Hematopoietic multipotent progenitor cell treated with erythropoietin and hydrocortisone succinate and interleukin-3 and kit ligand, for 15 days (in vitro differentiated cells): ENCODE data around the gene LRATD1.

Experiments used
- DNase-seq: peaks from one replicate; pipeline ENCODE4 v3.0.0-alpha.2; 2015; ENCODE audit warnings: low spot score

The LRATD1 gene

DNA sequence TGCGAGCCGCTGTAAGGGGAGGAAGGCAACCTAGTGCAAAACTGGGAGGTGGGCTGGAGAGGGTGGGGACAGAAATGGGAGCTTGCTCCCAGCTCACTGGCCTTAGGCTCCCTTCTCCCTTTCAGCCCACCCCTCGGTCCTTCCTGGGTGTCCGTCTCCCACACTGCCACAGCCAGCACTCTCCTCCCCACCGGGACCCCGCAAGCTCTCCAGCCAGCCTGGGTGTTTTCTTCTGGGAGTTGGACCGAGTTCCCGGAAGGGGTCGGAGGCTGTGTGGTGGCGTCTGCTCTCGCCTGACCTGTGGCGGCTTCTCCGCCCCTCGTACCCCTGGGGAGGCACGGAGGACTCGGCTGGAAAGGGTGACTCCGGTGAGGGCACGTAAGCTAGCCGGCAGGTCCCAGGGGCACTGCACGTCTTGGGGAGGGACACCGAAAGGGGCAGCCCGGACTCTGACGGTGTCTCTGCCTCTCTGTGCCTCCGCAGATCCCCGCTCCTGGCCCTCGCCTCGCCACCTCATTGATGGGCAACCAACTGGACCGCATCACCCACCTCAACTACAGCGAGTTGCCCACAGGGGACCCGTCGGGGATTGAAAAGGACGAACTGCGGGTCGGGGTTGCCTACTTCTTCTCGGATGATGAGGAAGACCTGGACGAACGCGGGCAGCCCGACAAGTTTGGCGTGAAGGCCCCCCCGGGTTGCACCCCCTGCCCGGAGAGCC is 1.1 kb downstream of the LRATD1 start:
- DNase-seq = no peak

DNA sequence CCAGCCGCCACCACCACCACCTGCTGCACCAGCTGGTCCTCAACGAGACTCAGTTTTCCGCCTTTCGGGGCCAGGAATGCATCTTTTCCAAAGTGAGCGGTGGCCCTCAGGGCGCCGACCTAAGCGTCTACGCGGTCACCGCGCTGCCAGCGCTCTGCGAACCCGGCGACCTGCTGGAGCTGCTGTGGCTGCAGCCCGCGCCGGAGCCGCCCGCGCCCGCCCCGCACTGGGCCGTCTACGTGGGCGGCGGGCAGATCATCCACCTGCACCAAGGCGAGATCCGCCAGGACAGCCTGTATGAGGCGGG is 1.6 kb downstream of the LRATD1 start:
- DNase-seq = no peak

DNA sequence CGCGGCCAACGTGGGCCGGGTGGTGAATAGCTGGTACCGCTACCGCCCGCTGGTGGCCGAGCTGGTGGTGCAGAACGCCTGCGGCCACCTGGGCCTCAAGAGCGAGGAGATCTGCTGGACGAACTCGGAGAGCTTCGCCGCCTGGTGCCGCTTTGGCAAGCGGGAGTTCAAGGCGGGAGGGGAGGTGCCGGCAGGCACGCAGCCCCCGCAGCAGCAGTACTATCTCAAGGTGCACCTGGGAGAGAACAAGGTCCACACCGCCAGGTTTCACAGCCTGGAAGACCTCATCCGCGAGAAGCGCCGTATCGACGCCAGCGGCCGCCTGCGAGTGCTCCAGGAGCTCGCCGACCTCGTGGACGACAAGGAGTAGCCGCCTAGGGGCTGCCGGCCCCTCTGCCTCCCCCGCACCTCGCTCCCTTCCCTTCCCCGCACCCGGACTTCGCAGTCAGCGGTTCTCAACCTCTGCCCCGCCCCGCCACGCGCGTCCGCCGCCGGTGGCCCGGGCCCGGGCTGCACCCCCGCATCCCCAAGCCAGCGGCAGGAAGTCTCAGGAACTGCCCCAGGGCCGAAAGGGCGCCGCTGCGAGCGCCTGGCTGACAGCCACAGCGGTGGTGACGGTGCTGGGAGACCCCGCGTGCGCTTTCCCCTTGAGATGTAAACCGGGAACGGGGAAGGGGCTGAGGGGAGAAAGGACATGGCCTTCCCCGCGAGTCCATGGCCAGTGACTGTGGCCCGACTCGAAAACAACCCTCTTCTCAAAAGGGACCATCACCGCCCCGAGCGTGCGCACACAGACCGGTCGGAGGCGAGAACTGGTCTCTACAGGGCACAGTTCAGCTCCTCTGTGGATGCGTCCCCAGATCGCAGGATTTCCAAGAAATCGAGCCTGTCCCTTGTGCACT is 2.2 kb downstream of the LRATD1 start:
- no peak for DNase-seq

DNA sequence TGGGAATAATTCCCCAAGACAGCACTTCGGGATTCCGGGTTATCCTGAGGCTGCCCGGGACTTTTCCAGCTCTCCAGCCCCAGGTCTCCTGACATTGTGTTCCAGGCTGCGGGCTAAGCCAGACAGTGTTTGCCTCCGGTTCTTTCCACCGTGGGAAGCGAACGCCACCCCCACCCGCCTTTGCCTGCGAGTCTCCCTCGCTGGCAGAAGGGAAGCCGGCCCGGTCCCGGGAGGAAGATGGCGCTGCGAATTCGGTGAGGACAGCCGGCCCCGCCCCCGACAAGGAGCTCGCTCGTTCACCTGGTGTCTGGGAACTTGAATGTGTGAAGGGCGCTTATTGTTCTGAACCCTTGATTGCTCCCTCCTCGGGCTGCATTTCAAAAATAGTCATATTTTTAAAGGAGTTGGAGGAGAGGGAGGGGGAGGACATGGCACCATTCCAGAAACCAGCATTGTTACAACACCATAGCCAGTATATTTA is 2.9 kb downstream of the LRATD1 start:
- no peak for DNase-seq

DNA sequence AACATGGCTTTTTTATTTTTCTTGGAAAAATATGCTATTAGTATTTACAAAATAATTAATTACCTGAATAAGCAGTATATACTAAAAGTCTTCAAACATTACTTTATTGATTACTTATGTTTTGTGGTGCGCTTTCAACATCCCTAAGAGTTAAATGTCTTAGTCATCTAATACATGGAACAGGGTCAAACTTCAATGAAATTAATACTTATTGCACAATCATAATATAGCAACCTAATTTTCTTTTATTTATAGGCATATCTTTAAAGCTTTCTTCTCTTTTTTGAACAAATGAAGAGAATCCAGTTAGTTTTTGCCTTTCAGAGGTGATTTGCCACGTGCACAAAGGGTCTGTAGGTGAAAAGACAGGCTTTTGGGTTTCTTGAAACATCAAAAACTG is 6.0 kb downstream of the LRATD1 start:
- no peak for DNase-seq

DNA sequence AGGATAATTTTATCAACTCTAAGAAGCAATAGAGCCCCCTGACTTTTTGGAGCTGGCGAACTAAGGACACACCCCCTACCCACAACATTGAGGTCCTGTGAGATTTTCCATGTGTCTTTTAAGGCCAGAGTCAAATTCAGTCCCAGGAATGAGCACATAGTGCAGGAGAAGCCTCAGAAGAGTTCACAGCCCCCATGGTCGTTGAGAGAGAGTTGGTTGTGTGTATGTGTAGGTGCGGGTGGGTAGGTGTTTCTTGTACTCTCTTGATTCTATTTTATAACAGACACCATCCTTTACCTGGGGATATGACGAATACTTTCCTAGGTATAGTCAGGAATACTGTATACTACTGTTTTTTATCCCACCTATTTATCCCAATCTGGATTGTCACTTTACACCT is 8.6 kb downstream of the LRATD1 start:
- no peak for DNase-seq

DNA sequence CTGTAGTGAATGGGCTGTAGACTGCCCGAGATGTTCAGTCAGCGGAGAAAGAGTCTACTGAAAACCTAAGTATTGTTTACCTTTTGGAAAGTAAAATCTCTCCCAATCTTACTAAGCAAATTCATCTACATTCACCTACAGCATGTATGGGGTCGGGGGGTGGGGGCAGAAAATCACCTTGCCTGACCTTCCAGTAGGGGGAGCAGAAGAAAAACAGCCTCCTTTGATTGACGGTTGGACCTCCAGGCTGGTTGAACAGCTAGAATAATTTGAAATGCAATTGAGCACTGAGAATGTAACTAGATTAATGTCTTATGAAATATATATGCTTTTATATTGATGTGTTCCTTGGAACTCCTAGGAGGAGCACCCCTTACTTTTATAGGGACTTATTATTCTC is 10.0 kb downstream of the LRATD1 start:
- no peak for DNase-seq

DNA sequence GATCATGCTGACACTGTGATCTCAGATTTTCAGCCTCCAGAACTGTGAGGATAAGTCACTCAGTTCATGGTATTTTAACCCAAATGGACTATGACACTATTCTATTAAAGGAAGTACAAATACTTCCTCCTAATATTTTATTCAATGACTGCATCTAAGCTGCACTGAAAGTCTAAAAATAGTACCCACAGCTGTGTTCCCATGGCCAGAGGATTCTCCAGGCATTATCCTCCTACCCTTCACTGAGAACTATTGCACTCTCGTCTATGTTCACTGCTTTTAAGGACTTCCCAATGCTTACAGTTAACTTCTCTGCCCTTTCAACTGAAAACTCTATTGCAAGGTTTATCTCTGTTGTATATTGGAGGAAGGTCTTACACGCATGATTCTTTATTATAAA is 15.2 kb downstream of the LRATD1 start:
- DNase-seq = no peak

DNA sequence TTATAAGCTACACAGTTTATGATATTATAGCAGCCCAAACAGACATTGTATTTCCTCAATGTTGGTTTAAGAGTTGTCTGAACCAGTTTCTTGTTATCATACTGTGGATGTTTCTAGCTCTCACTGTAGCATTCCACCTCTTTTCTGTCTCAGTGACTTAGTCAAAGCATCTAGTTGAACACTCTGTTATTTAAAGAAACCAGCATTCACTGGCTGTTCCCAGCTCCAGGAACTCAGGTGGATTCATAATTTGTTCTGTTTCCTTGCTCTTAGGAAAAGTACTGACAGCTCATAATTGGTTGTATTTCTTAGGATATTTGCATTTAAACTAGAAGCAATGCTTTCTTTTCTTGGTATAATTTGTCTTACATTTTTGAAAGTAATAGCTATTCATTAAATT is 17.5 kb downstream of the LRATD1 start:
- DNase-seq = no peak

DNA sequence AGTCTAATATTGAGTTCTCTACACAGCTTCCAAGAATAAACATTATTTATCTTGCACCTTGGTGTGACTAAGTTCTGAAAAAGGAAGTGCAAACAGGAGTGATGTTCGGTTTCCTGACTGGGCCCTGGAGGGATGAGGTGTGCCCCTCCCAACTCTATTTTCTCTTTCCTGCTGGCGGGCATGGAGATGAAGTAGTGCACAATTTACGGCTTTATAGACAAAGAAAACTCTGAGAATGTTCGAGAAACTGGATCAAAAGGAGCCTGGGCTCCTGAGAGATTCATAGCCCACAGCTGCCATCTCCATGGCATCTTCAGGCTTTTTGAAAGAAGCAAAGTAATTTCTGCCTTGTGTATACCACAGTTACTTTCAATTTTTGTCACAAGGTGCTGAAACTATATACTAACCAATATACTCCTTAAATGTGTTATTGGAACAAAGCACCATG is 22.3 kb downstream of the LRATD1 start:
- DNase-seq = no peak

DNA sequence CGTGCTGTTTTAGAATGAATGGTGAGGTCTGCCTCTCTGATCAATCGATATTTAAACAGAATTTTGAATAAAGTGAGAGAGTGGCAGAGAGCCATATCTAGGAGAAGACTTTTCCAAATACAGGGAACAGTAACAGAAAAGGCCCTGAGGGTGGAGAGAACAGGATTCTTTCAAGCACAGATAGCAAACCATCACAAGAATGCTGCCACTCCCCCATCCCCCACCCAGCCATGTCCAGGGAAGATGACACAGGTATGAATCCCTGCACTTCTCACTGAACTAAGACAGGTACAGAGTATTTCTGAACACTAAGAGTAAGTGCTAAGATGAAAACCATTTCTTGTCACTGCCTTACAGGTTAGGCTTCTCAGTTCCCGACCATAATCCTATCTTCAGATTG is 23.6 kb downstream of the LRATD1 start:
- no peak for DNase-seq

DNA sequence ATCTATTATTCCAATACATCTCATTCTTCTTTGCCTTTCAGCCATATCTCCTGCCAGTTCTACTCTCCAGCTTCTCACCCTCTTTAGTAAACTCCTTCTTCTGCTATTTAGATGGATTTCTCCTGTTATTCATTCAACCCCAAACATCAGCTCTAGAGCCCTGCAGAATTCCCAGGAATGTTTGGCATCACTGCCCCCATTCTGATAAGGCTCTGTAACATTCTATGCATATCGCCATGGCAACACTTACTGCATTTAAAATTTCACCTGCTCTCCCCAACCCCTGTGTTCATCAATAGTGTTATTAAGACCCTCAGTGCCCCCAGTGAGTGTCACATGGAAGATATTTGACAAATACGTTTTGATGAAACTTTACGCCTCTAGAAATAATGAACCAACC is 28.6 kb downstream of the LRATD1 start:
- DNase-seq = no peak

DNA sequence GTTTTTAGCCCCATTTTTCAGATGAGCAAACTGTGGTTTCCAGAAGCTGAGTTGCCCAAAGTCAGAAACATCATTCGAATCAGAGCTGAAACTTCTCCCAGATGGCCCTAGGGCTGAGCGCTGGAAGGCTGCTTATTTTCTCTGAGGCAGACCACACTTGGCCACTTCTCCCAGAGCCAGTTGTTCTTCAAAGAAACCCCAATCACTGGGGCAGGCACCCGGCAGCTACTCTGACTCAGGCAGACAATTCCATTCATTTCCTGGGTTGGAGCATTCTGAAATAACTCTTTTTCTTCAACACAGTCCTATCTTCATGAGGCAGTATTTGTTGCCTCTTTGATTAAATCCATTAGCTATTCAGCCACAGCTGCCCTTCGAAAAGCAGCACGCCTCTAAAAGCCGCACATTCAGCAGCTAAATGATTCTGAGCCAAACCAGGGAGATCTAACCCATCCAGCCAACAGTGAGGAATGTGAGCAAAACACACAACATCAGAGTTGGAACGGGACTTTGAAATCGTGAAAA is 40.9 kb downstream of the LRATD1 start:
- no peak for DNase-seq

DNA sequence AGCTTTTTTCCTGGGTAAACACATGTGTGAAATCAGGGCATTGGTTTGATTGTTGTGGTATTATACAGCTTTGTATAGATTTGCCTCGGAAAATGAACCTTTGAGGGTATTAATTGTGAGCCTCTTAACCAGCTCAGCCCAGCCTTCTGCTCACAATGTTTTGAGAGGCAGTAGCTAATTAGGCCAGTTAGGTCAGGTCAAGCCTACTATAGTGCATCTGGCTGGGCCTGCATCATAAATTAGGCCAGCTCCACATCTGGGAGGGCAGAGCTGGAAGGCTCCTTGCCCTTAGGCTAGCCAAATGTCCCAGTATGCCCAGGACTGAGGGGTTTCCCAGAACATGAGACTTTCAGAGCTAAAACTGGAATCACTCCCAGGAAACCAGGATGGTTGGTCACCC is 43.0 kb downstream of the LRATD1 start:
- DNase-seq = no peak

DNA sequence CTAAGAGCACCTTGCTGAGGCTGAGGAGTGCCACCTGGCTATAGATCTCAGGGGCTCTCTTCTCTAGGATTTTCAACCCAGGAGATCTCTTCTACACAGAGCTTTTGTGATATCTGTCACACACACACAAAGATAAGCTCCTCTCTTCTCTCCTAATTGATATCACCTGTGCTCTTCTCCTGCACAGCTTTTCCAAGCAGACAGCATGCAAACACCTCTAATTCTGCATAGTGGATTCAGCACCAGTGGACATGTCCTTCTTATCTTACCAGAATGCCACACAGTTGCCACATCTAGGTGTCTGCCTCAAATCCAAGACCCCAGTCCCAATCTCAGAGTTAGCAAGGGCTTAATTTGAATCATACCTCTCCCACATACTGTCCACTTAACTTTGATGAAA is 43.9 kb downstream of the LRATD1 start:
- no peak for DNase-seq

DNA sequence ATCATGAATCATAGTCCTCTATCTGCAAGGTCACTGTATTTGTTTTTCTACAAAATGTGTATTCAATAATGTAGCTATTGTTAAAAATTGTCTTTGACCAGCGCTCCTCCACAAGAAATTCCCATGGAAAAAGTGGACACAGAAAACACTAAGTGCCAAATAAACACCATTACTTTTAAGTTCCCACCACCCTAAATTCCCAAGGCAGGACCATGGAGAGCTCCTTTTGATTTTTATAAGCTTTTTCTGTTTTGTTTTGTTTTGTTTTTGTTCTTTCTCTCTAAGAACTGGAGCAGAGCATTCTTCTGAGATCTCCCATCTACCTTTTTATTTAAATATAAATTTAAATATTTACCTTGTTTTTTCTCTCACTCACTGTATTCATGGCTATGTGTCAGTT is 44.5 kb downstream of the LRATD1 start:
- no peak for DNase-seq

DNA sequence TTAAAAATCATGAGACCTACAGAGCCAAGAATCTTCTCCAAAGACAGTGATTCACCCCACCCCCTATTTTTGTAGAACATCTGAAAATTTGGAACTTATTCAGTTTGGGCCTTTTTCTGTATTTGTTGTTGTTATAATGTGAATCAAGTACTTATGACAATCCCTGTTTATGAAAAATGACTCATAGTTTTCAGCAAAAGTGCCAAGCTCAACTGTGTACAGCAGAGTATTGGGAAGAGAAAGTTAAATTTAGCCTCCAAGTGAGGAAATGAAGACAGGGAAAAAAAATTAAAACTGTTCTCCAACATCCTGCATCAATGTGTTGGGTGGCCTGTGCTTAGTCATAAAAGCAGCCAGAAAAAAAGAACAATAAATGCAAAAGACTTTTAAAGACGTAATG is 46.2 kb downstream of the LRATD1 start:
- no peak for DNase-seq

DNA sequence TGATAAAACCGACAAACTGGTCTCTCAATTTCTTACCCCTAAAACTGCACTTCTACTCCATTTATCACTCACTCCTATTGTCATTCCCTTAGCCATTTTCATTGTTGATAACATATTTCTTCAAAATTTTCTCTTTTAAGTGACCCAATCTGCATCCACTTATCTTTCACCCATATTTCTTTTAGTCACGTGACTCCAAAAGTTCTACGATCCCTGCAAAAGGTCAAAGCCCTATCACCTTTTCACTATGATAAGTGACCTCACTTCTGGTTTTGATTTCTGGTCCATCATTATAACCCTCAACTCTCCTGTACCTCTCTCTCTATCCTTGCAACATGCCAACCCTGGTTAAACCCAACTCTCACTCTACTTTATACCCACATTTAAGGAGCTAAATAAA is 49.1 kb downstream of the LRATD1 start:
- DNase-seq = no peak
